WTC11 (cell line): ENCODE measurements around the gene SLC25A12. TPM values are rescaled to one million over a fixed set of nuclear protein-coding genes. Genes with fewer than 3 reads are reported as not detected.

Experiments
- ATAC-seq: fragments of 200-7000 bp; cut with Tn5 transposase; 2 replicates; pipeline ENCODE4 v1.10.0; 2021; ENCODE audit warnings: mild to moderate bottlenecking, moderate library complexity
- CTCF ChIA-PET: fragments of 300-600 bp; sonication (Branson Sonifier 250); formaldehyde crosslinking; loops from one replicate; lab custom pipeline; 2021; ENCODE audit warnings: antibody characterized with exemption; lab: Charles Lee
- POLR2A ChIA-PET: fragments of 350-600 bp; sonication (Branson Sonifier 250); formaldehyde crosslinking; loops from one replicate; lab custom pipeline; 2021; ENCODE audit warnings: antibody characterized with exemption; lab: Charles Lee
- DNase-seq: peaks from one replicate; pipeline ENCODE4 v3.0.0; 2021; ENCODE audit warnings: low spot score
- H3K27ac Mint-ChIP-seq: 2 replicates; pipeline ENCODE4 v1.8.0; 2021; ENCODE audit warnings: mixed read lengths
- H3K27me3 Mint-ChIP-seq: 2 replicates; pipeline ENCODE4 v1.8.0; 2021; ENCODE audit warnings: low read depth, mild to moderate bottlenecking, moderate library complexity, mixed read lengths
- H3K36me3 Mint-ChIP-seq: 2 replicates; pipeline ENCODE4 v1.8.0; 2021; ENCODE audit warnings: mixed read lengths
- H3K4me1 Mint-ChIP-seq: 2 replicates; pipeline ENCODE4 v1.8.0; 2022; ENCODE audit warnings: mixed read lengths
- H3K4me3 Mint-ChIP-seq: 2 replicates; pipeline ENCODE4 v1.8.0; 2021; ENCODE audit warnings: mild to moderate bottlenecking, moderate library complexity, mixed read lengths
- H3K9me3 Mint-ChIP-seq: 2 replicates; pipeline ENCODE4 v1.8.0; 2021; ENCODE audit warnings: mixed read lengths
- ESRRA ChIP-seq: sonication (generic); formaldehyde crosslinking; IDR thresholded peaks from 2 replicates; pipeline ENCODE4 v1.8.1; 2022; ENCODE audit warnings: mild to moderate bottlenecking, missing genetic modification reagents, borderline replicate concordance
- FOXP1 ChIP-seq: sonication (generic); formaldehyde crosslinking; IDR thresholded peaks from 2 replicates; pipeline ENCODE4 v1.8.0; 2022; ENCODE audit warnings: missing genetic modification reagents, mild to moderate bottlenecking, moderate library complexity, borderline replicate concordance
- HMGA2 ChIP-seq: fragments of 250-450 bp; sonication (Bioruptor Pico); IDR thresholded peaks from 2 replicates; pipeline ENCODE4 v1.4.0; 2021; ENCODE audit warnings: mild to moderate bottlenecking, moderate library complexity
- MXD4 ChIP-seq: fragments of 250-450 bp; sonication (Bioruptor Pico); IDR thresholded peaks from 2 replicates; pipeline ENCODE4 v1.8.0; 2021; ENCODE audit warnings: mild to moderate bottlenecking, moderate library complexity, borderline replicate concordance
- NFATC4 ChIP-seq: fragments of 250-450 bp; sonication (Bioruptor Pico); IDR thresholded peaks from 2 replicates; pipeline ENCODE4 v1.9.0; 2021; ENCODE audit warnings: mild to moderate bottlenecking
- OVOL2 ChIP-seq: fragments of 250-450 bp; sonication (Bioruptor Pico); IDR thresholded peaks from 2 replicates; pipeline ENCODE4 v1.9.0; 2021; ENCODE audit warnings: mild to moderate bottlenecking, borderline replicate concordance
- PRDM15 ChIP-seq: sonication (generic); formaldehyde crosslinking; IDR thresholded peaks from 2 replicates; pipeline ENCODE4 v1.8.0; 2022; ENCODE audit warnings: missing genetic modification reagents
- PREB ChIP-seq: sonication (generic); formaldehyde crosslinking; IDR thresholded peaks from 2 replicates; pipeline ENCODE4 v1.8.1; 2022; ENCODE audit warnings: mild to moderate bottlenecking, missing genetic modification reagents, moderate library complexity, borderline replicate concordance
- SMAD4 ChIP-seq: sonication (generic); formaldehyde crosslinking; IDR thresholded peaks from 2 replicates; pipeline ENCODE4 v1.8.0; 2022; ENCODE audit warnings: mild to moderate bottlenecking, missing genetic modification reagents
- SP1 ChIP-seq: sonication (generic); formaldehyde crosslinking; conservative IDR thresholded peaks from 2 replicates; pipeline ENCODE4 v1.8.1; 2022; ENCODE audit warnings: missing genetic modification reagents
- TEAD1 ChIP-seq: sonication (generic); formaldehyde crosslinking; IDR thresholded peaks from 2 replicates; pipeline ENCODE4 v1.8.0; 2022; ENCODE audit warnings: mild to moderate bottlenecking, missing genetic modification reagents
- TP53 ChIP-seq: sonication (generic); formaldehyde crosslinking; IDR thresholded peaks from 2 replicates; pipeline ENCODE4 v1.8.1; 2023; ENCODE audit warnings: mild to moderate bottlenecking, missing genetic modification reagents
- ZNF121 ChIP-seq: sonication (generic); formaldehyde crosslinking; IDR thresholded peaks from 2 replicates; pipeline ENCODE4 v1.8.0; 2023; ENCODE audit warnings: missing genetic modification reagents
- ZNF263 ChIP-seq: sonication (generic); formaldehyde crosslinking; IDR thresholded peaks from 2 replicates; pipeline ENCODE4 v1.8.1; 2022; ENCODE audit warnings: low read depth, mild to moderate bottlenecking, moderate library complexity, missing genetic modification reagents
- ZNF281 ChIP-seq: sonication (generic); formaldehyde crosslinking; IDR thresholded peaks from 2 replicates; pipeline ENCODE4 v1.8.0; 2023; ENCODE audit warnings: mild to moderate bottlenecking, missing genetic modification reagents
- ZNF416 ChIP-seq: fragments of 250-450 bp; sonication (Bioruptor Pico); IDR thresholded peaks from 2 replicates; pipeline ENCODE4 v1.9.0; 2021; ENCODE audit warnings: mild to moderate bottlenecking, inconsistent platforms
- ZNF671 ChIP-seq: fragments of 250-450 bp; sonication (Bioruptor Pico); IDR thresholded peaks from 2 replicates; pipeline ENCODE4 v1.8.0; 2021; ENCODE audit warnings: mild to moderate bottlenecking
- total RNA-seq: library from RNA; stranded (reverse); gene quantifications from 3 replicates; pipeline ENCODE4 v1.2.3, GENCODE V29; 2021
- TF ChIP-seq, protein P1 (sequence below): sonication (generic); formaldehyde crosslinking; IDR thresholded peaks from 2 replicates; pipeline ENCODE4 v1.8.1; 2022; ENCODE audit warnings: missing genetic modification reagents, borderline replicate concordance
- TF ChIP-seq, protein P2 (sequence below): sonication (generic); formaldehyde crosslinking; IDR thresholded peaks from 2 replicates; pipeline ENCODE4 v1.8.1; 2023; ENCODE audit warnings: mild to moderate bottlenecking, moderate library complexity, missing genetic modification reagents
- TF ChIP-seq, protein P3 (sequence below): sonication (generic); formaldehyde crosslinking; IDR thresholded peaks from 2 replicates; pipeline ENCODE4 v1.8.1; 2023; ENCODE audit warnings: mild to moderate bottlenecking, missing genetic modification reagents

Gene SLC25A12
- total RNA-seq, 1 experiment from 2014 or later = 9.0 TPM

GRCh38 chr2:171941316-171941699 is 47.3 kb upstream of the SLC25A12 start:
- DNase-seq (no peak), ATAC-seq (no peak)
- Mint-ChIP-seq H3K27ac (no peak overlapping the region), H3K4me1 (no peaks in the 10 kb centered on the region), H3K36me3 (peaks cover 29% of the 10 kb centered on the region), H3K27me3 (no peaks in the 10 kb centered on the region), H3K4me3 (no peak overlapping the region), H3K9me3 (peaks cover 18% of the 10 kb centered on the region)
- peak; percentile 66; the same call in 1 of the 2 replicates for TF ChIP-seq ZNF121
- TF ChIP-seq ZNF416 (CRISPR knock-in tag) = no peak
- TF ChIP-seq ZNF671 (CRISPR knock-in tag) = no peak
- TF ChIP-seq NFATC4 (CRISPR knock-in tag) = no peak
- CTCF ChIA-PET = interaction anchor here (1.7 kb wide), 1 partner anchor 186 kb away, joined by 4 read pairs; no protein-coding TSS in a partner anchor
- POLR2A ChIA-PET = no interaction called here

- Mint-ChIP-seq H3K36me3 (peaks cover 29% of the 10 kb centered on the region), H3K4me1 (no peaks in the 10 kb centered on the region), H3K4me3 (no peak overlapping the region), H3K27me3 (no peaks in the 10 kb centered on the region), H3K9me3 (peaks cover 18% of the 10 kb centered on the region), H3K27ac (no peak overlapping the region)
- no peak for TF ChIP-seq MXD4 (CRISPR knock-in tag)
- TF ChIP-seq FOXP1 (CRISPR knock-in tag) = no peak
- TF ChIP-seq OVOL2 (CRISPR knock-in tag) = no peak
- no peak for TF ChIP-seq PRDM15 (CRISPR knock-in tag)
- no peak for TF ChIP-seq ESRRA (CRISPR knock-in tag)
- no peak for TF ChIP-seq TEAD1 (CRISPR knock-in tag)
- TF ChIP-seq, protein P1, sequence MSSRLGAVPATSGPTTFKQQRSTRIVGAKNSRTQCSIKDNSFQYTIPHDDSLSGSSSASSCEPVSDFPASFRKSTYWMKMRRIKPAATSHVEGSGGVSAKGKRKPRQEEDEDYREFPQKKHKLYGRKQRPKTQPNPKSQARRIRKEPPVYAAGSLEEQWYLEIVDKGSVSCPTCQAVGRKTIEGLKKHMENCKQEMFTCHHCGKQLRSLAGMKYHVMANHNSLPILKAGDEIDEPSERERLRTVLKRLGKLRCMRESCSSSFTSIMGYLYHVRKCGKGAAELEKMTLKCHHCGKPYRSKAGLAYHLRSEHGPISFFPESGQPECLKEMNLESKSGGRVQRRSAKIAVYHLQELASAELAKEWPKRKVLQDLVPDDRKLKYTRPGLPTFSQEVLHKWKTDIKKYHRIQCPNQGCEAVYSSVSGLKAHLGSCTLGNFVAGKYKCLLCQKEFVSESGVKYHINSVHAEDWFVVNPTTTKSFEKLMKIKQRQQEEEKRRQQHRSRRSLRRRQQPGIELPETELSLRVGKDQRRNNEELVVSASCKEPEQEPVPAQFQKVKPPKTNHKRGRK = no peak
- no peak for TF ChIP-seq ZNF671 (CRISPR knock-in tag)
- no peak for TF ChIP-seq SMAD4 (CRISPR knock-in tag)
- no peak for TF ChIP-seq PREB (CRISPR knock-in tag)
- TF ChIP-seq SP1 (CRISPR knock-in tag) = no peak
- POLR2A ChIA-PET = no interaction called here
- no peak for ATAC-seq
- CTCF ChIA-PET = interaction anchor here (0.6 kb wide), 2 partner anchors 56 to 57 kb away, joined by 3 read pairs; no protein-coding TSS in a partner anchor
- DNase-seq = no peak
Observed at GRCh38 chr2:171939743-171940071, 45.7 kb upstream of the SLC25A12 start.

- Mint-ChIP-seq H3K4me1 (no peaks in the 10 kb centered on the region), H3K27ac (no peak overlapping the region; the same call in 1 of the 2 replicates), H3K4me3 (no peak overlapping the region), H3K9me3 (peaks cover 18% of the 10 kb centered on the region), H3K36me3 (peaks cover 31% of the 10 kb centered on the region), H3K27me3 (no peaks in the 10 kb centered on the region)
- no peak for DNase-seq
- no peak for ATAC-seq
- TF ChIP-seq TP53 (CRISPR knock-in tag) = no peak
- TF ChIP-seq ZNF281 = no peak
- no peak for TF ChIP-seq ZNF263 (CRISPR knock-in tag)
- no peak for TF ChIP-seq HMGA2 (CRISPR knock-in tag)
- TF ChIP-seq, protein P2, sequence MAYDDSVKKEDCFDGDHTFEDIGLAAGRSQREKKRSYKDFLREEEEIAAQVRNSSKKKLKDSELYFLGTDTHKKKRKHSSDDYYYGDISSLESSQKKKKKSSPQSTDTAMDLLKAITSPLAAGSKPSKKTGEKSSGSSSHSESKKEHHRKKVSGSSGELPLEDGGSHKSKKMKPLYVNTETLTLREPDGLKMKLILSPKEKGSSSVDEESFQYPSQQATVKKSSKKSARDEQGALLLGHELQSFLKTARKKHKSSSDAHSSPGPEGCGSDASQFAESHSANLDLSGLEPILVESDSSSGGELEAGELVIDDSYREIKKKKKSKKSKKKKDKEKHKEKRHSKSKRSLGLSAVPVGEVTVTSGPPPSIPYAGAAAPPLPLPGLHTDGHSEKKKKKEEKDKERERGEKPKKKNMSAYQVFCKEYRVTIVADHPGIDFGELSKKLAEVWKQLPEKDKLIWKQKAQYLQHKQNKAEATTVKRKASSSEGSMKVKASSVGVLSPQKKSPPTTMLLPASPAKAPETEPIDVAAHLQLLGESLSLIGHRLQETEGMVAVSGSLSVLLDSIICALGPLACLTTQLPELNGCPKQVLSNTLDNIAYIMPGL = no peak
- TF ChIP-seq, protein P3, sequence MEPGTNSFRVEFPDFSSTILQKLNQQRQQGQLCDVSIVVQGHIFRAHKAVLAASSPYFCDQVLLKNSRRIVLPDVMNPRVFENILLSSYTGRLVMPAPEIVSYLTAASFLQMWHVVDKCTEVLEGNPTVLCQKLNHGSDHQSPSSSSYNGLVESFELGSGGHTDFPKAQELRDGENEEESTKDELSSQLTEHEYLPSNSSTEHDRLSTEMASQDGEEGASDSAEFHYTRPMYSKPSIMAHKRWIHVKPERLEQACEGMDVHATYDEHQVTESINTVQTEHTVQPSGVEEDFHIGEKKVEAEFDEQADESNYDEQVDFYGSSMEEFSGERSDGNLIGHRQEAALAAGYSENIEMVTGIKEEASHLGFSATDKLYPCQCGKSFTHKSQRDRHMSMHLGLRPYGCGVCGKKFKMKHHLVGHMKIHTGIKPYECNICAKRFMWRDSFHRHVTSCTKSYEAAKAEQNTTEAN (CRISPR knock-in tag) = no peak
- CTCF ChIA-PET = interaction anchor here (0.6 kb wide), 2 partner anchors 57 kb away, joined by 3 read pairs; no protein-coding TSS in a partner anchor
- POLR2A ChIA-PET = interaction anchor here (0.5 to 0.6 kb wide), 2 partner anchors 235 to 277 kb away, joined by 3 read pairs; no protein-coding TSS in a partner anchor
Observed at GRCh38 chr2:171939058-171939742, 45.2 kb upstream of the SLC25A12 start.
